Measurements from ENCODE around the gene PXT1. TPM values are rescaled to one million over a fixed set of nuclear protein-coding genes. Genes with fewer than 3 reads are reported as not detected.
A peak's percentile ranks its signal among the peaks of the same experiment; 100 is the strongest.

PXT1 gene
- total RNA-seq, 6 donors from 2014 or later, result 0.09 to 0.15 TPM; not detected in 4

- whole genome bisulfite sequencing, 2 donors, result 80 to 90% methylated on average over 3 of the region's 3 CpGs
- no peak for TF ChIP-seq POLR2AphosphoS5 (IDR thresholded peaks at IDR 0.05)
- TF ChIP-seq POLR2A (IDR thresholded peaks at IDR 0.05), result no peak
- no peak for TF ChIP-seq CTCF (IDR thresholded peaks at IDR 0.05)
- Histone ChIP-seq H3K4me3 (no peak overlapping the region), H3K27me3 (no peaks in the 10 kb centered on the region), H3K36me3 (no peaks in the 10 kb centered on the region), H3K4me1 (peaks cover 5 to 11% (median 8%) of the 10 kb centered on the region in 4 donors), H3K9me3 (no peaks in the 10 kb centered on the region), H3K27ac (no peak overlapping the region)
- ATAC-seq (ENCODE audit: low FRiP score in 2 of 2) (no peak), DNase-seq (no peak)
Observed at GRCh38 chr6:36426622-36427021, 16.0 kb downstream of the PXT1 start.

- 0 to 2% methylated on average over 16 to 34 of the region's 51 CpGs for WGBS, 2 donors
- peaks cover 5 to 11% (median 8%) of the 10 kb centered on the region in 4 donors for H3K4me1 ChIP-seq
- DNase-seq (peak; percentile 99 to 100), ATAC-seq (ENCODE audit: low FRiP score in 2 of 2) (peak; percentile 99 to 100)
- no peaks in the 10 kb centered on the region for H3K36me3 ChIP-seq
- TF ChIP-seq EP300 (IDR thresholded peaks at IDR 0.05), result no peak
- TF ChIP-seq POLR2AphosphoS5 (IDR thresholded peaks at IDR 0.05), result peak; percentile 73 to 85
- peak; percentile 51 to 89 (median 78) for TF ChIP-seq CTCF (IDR thresholded peaks at IDR 0.05)
- TF ChIP-seq POLR2A (IDR thresholded peaks at IDR 0.05), result peak in 3 of 4 donors; percentile 58 to 83 (median 63)
- H3K4me3 ChIP-seq, result peak overlapping the region; percentile 20 to 63 (median 52)
- no peaks in the 10 kb centered on the region for H3K27me3 ChIP-seq
- H3K9me3 ChIP-seq, result no peaks in the 10 kb centered on the region
- H3K27ac ChIP-seq, result peak overlapping the region; percentile 71 to 86 (median 78)
Observed at GRCh38 chr6:36423101-36423824, 19.4 kb downstream of the PXT1 start.

GRCh38 chr6:36422714-36423100 lies 19.9 kb downstream of the PXT1 start:
- ATAC-seq (ENCODE audit: low FRiP score in 2 of 2), result no peak
- H3K9me3 ChIP-seq, result no peaks in the 10 kb centered on the region
- 9 to 10% methylated on average over 4 of the region's 4 CpGs for WGBS, 2 donors
- H3K4me3 ChIP-seq, result peak overlapping the region in 3 of 4 donors; percentile 40 to 63 (median 63)
- H3K27ac ChIP-seq, result peak overlapping the region; percentile 52 to 86 (median 78)
- H3K4me1 ChIP-seq, result peaks cover 5 to 11% (median 8%) of the 10 kb centered on the region in 4 donors
- no peak for TF ChIP-seq POLR2A (IDR thresholded peaks at IDR 0.05)
- no peaks in the 10 kb centered on the region for H3K36me3 ChIP-seq
- no peaks in the 10 kb centered on the region for H3K27me3 ChIP-seq
- no peak for DNase-seq

GRCh38 chr6:36419310-36419709 lies 23.3 kb downstream of the PXT1 start:
- DNase-seq, result no peak
- Histone ChIP-seq H3K4me1 (peaks cover 5 to 11% (median 8%) of the 10 kb centered on the region in 4 donors), H3K4me3 (no peak overlapping the region), H3K27ac (no peak overlapping the region), H3K9me3 (no peaks in the 10 kb centered on the region), H3K27me3 (no peaks in the 10 kb centered on the region), H3K36me3 (no peaks in the 10 kb centered on the region)
- no peak for ATAC-seq (ENCODE audit: low FRiP score in 2 of 2)
- 30 to 49% methylated on average over 1 of the region's 1 CpG for WGBS, 2 donors
- TF ChIP-seq CTCF (IDR thresholded peaks at IDR 0.05) (no peak), EP300 (IDR thresholded peaks at IDR 0.05) (no peak), POLR2A (IDR thresholded peaks at IDR 0.05) (no peak), POLR2AphosphoS5 (IDR thresholded peaks at IDR 0.05) (no peak)

GRCh38 chr6:36418558-36418957 lies 24.1 kb downstream of the PXT1 start:
- 84 to 93% methylated on average over 3 of the region's 3 CpGs for WGBS, 2 donors
- Histone ChIP-seq H3K4me3 (no peak overlapping the region), H3K36me3 (no peaks in the 10 kb centered on the region), H3K4me1 (peaks cover 5 to 8% (median 6%) of the 10 kb centered on the region in 4 donors), H3K9me3 (peaks cover 0 to 3% (median 0%) of the 10 kb centered on the region in 4 donors), H3K27ac (no peak overlapping the region), H3K27me3 (no peaks in the 10 kb centered on the region)
- ATAC-seq (ENCODE audit: low FRiP score in 2 of 2) (no peak), DNase-seq (no peak)
- TF ChIP-seq CTCF (IDR thresholded peaks at IDR 0.05) (no peak), POLR2AphosphoS5 (IDR thresholded peaks at IDR 0.05) (no peak), POLR2A (IDR thresholded peaks at IDR 0.05) (no peak), EP300 (IDR thresholded peaks at IDR 0.05) (no peak)

Data from upper lobe of left lung (tissue), 6 donors.